IPS-15b (cell line): ENCODE results near the gene FIBCD1.
A peak's percentile ranks its signal among the peaks of the same experiment; 100 is the strongest.

Experiments used
- H3K27me3 ChIP-seq: one replicate; pipeline ENCODE4 v1.6.1; 2013; ENCODE audit warnings: low read length; ENCODE audit not compliant: control insufficient read depth, insufficient read depth
- H3K36me3 ChIP-seq: one replicate; pipeline ENCODE4 v1.6.1; 2013; ENCODE audit warnings: low read length; ENCODE audit not compliant: control insufficient read depth, insufficient read depth
- H3K4me1 ChIP-seq: one replicate; pipeline ENCODE4 v1.6.1; 2013; ENCODE audit warnings: mild to moderate bottlenecking, low read length; ENCODE audit not compliant: control insufficient read depth, insufficient read depth
- H3K4me3 ChIP-seq: one replicate; pipeline ENCODE4 v1.5.1; 2013; ENCODE audit warnings: low read depth, low read length
- H3K9ac ChIP-seq: one replicate; pipeline ENCODE4 v1.6.1; 2013; ENCODE audit warnings: low read depth, mild to moderate bottlenecking, low read length
- H3K9me3 ChIP-seq: one replicate; pipeline ENCODE4 v1.6.1; 2013; ENCODE audit warnings: mild to moderate bottlenecking, low read length; ENCODE audit not compliant: control insufficient read depth, insufficient read depth

The FIBCD1 gene

DNA sequence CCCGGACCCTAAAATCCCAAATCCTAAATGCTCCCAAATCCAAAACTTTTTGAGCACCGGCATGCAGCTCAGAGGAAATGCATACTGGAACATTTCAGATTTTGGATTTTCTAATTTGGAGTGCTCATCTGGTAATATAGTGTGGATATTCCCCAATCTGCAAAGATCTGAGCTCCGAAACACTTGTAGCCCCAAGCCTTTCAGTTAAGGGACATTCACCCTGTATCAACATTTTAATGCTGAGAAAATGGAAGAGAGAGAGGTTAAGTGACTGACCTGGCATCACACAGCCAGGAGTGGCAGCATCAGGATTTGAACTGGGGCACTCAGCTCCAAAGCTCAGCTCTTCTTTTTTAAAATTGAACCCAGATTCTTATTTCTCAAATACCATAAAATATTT lies 73.1 kb downstream of the FIBCD1 start:
- no peaks in the 10 kb centered on the region for H3K4me1 ChIP-seq
- H3K36me3 ChIP-seq = no peaks in the 10 kb centered on the region
- no peak overlapping the region for H3K9ac ChIP-seq
- no peaks in the 10 kb centered on the region for H3K27me3 ChIP-seq
- no peak overlapping the region for H3K4me3 ChIP-seq
- H3K9me3 ChIP-seq = no peaks in the 10 kb centered on the region

DNA sequence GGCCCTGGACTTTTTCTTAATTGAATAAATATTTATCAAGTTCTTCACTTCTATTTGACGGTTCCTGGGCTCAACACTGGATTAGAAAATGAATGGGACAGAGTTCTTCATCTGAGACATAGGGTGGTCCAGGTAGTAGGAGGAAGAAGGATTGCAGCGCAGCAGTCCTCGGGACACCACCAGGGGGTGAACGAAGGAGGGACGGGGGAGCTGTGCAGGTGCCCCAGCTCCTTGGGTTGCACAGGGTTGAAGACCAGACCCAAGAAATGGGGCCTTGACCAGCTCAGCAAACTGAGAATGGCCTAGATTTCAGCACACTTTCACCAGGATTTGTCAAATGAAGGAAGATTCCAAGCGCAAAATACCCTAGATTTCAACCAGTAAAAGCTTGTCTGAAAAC lies 74.5 kb downstream of the FIBCD1 start:
- Histone ChIP-seq H3K9ac (no peak overlapping the region), H3K4me3 (no peak overlapping the region), H3K4me1 (no peaks in the 10 kb centered on the region), H3K27me3 (no peaks in the 10 kb centered on the region), H3K36me3 (no peaks in the 10 kb centered on the region), H3K9me3 (no peaks in the 10 kb centered on the region)

DNA sequence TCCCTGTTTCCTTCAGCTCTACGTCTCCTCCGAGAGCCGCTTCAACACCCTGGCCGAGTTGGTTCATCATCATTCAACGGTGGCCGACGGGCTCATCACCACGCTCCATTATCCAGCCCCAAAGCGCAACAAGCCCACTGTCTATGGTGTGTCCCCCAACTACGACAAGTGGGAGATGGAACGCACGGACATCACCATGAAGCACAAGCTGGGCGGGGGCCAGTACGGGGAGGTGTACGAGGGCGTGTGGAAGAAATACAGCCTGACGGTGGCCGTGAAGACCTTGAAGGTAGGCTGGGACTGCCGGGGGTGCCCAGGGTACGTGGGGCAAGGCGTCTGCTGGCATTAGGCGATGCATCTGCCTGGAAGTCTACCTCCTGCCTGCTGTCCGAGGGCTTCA lies 76.3 kb downstream of the FIBCD1 start:
- no peaks in the 10 kb centered on the region for H3K9me3 ChIP-seq
- H3K36me3 ChIP-seq = no peaks in the 10 kb centered on the region
- H3K4me1 ChIP-seq = no peaks in the 10 kb centered on the region
- H3K9ac ChIP-seq = peak overlapping the region; percentile 3
- H3K4me3 ChIP-seq = no peak overlapping the region
- H3K27me3 ChIP-seq = no peaks in the 10 kb centered on the region

DNA sequence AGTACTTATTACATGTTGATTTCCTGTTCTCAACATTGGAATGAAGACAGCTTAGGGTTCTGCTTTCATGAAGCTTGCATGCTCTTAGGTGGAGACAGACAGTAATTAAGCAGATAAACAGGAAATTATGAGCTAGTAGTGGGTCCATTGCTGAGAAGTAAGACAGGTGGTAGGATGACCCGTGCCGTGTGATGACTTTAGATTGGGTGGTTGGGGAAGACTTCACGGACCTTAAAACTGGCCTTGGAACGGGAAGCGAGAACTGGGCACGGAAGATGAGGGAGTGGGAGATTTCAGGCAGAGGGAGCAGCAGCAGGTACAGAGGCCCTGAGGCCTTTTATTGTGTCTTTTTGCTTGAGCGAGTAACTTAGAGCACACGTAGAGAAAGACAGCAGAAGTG lies 76.8 kb downstream of the FIBCD1 start:
- Histone ChIP-seq H3K4me1 (no peaks in the 10 kb centered on the region), H3K9ac (peak overlapping the region; percentile 3), H3K27me3 (no peaks in the 10 kb centered on the region), H3K4me3 (no peak overlapping the region), H3K9me3 (no peaks in the 10 kb centered on the region), H3K36me3 (no peaks in the 10 kb centered on the region)

DNA sequence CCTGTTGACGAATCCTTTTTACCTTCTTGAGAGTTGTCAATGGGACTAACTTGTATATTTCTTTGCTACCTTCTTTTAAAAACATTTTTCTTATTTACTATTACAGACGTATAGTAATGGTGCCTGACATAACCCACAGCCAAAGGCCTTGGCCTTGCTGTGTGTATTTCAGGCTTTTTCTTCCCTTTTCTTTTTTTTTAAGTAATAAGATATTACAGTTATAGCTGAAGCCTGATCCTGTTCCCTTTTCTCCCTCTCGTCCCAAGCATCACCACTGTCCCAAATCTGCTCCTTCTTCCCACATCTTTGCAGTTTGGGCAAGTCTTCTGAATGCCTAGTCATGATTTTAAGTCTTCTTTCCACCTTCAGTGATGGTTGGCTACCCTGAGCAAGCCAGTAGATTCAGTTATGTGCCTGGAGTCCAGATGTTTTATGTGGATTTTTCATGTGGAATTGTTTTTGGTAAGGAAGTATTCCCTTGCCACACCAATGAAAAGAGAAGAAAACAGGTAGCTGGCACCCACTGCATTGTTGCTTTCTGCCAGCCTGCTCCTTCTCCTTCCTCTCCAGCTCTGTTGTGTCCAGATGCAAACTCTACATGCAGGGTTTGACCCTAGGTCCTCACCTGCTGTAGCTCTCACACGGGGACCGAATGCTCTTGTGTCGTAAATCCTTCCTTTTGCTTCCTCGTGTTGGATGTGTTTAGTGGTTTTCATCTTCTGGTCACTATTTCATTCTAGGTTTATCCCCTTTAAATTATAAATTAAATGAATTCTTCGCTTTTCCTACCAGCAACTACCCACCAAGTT lies 77.5 kb downstream of the FIBCD1 start:
- H3K36me3 ChIP-seq = peaks cover under 1% of the 10 kb centered on the region
- no peak overlapping the region for H3K9ac ChIP-seq
- H3K9me3 ChIP-seq = no peaks in the 10 kb centered on the region
- no peak overlapping the region for H3K4me3 ChIP-seq
- H3K4me1 ChIP-seq = no peaks in the 10 kb centered on the region
- no peaks in the 10 kb centered on the region for H3K27me3 ChIP-seq

DNA sequence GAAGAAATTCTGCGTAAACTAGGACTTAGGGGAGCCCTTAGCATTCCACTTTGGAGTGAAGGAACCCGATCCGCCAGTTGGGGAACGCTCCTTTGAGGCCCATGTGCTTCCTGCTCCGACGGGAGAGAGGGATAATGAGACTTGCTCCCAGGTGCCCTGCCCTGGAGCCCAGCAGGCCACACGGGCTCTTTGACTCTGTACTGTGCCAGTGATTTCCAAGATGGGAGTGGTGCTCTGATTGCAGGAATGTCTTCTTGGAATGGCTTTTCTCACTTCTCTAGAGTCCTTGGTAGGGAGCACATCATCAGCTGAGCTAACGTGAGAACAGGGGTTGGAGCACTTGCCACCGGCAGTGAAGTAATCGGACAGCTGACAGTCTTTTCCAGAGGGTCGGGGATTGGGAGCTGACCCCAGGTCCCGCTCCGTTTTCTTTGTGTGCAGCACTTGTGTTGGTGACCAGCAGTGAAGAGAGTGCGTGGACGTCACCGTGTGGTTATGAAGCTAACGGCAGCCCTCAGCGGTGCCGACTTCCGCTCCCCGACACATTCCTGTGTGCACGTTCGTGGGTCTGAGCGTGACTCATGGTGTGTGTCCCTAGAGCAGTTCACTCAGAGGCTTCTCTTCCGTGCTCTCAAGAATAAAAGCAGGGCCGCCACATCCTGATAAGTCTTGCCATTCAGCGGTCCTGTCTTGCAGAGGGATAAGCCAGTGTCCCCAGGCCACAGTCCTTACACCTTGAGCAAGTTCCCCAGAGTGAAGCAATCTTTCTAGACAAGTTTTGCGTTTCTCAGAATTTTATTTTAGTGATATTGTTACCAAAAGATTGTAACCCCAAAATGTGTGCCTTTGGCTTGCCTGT lies 78.4 kb downstream of the FIBCD1 start:
- peaks cover 3% of the 10 kb centered on the region for H3K36me3 ChIP-seq
- no peak overlapping the region for H3K4me3 ChIP-seq
- H3K9ac ChIP-seq = no peak overlapping the region
- H3K9me3 ChIP-seq = no peaks in the 10 kb centered on the region
- no peaks in the 10 kb centered on the region for H3K4me1 ChIP-seq
- H3K27me3 ChIP-seq = no peaks in the 10 kb centered on the region

DNA sequence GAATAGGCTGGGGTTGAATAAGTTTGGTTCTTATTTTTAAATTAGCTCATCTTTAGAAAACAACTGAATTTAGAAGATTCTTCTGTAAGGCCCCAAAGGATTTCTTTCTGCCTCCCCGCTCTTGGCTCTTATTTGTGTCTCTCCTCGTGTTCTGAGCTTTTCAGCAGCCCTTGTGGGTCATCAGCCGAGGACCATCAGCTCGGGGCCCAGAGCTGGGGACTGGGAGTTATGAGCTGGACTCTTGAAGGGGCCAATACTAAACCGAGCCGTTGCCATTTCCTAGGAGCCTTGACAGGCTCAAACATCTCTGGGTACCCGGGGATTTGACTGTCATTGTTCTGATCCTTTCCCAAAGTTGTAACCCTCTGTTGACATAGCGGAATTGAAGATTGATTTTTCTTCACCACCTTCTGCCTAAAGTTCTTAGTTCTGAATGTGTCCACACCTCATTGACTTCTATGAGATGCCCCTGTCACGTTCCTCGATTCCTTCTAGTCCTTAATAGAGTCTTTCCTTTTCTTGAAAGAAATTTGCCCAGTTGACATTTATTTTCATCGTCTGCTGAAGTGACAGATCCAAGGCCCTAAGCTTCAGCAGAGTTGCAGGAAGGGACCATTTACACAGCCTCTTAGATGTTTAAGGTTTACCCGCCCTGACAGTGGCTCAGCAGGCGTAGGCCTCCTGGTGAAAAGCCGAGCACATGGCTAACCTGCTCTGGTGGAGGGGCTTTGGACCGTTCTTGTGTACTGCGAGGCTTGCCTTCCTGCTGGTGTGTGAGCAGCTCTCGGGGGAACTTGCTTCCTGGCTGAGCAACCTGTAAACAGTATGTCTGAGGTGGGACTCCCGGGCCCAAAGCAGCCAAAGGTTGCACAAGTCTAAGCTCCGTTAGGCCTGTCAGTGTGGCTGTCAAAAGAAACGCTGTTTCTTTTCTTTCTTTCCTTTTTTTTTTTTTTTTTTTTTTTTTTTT lies 80.0 kb downstream of the FIBCD1 start:
- H3K27me3 ChIP-seq = no peaks in the 10 kb centered on the region
- H3K9me3 ChIP-seq = no peaks in the 10 kb centered on the region
- no peak overlapping the region for H3K9ac ChIP-seq
- no peaks in the 10 kb centered on the region for H3K4me1 ChIP-seq
- peaks cover 11% of the 10 kb centered on the region for H3K36me3 ChIP-seq
- no peak overlapping the region for H3K4me3 ChIP-seq

DNA sequence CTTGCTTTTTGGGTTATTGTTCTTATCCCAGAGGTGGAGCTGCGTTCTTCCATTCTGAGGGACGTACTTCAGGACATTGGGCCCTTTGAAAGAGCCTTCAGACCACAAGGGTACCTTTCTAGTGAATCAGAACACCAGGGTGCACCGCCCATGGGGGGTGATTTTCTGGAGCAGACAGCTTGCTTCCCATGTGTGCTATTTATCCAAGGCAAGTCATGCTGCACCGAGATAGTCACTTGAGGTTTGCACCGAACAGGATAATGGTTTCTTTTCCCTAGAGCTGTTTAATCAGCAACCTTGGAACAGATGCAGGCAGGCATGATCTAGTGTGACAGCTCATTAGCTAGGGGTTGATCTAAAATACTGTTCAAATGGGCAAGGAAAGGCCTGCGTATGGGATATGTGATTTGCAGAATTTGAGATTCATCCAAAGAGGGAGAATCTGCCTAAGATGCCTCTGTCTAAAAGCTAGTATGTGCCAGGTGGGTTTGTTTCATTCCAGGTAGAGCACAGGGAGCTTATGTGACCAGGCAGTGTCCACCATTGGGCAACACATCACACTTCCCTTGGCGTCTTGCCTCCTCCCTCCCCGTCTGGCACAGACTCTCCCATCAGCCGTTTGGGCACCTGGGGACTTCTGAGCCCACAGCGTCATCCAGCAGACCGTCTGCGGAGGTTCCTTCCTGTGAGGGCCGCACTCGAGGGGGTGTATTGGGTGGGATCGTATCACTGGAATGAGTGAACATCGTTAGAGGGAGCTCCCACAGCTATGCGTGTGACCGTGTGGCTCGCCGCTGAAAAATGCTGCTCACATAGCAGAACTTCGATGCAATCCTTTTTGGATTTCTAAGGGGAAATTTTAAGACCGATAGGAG lies 80.9 kb downstream of the FIBCD1 start:
- Histone ChIP-seq H3K4me1 (no peaks in the 10 kb centered on the region), H3K9ac (no peak overlapping the region), H3K9me3 (no peaks in the 10 kb centered on the region), H3K4me3 (no peak overlapping the region), H3K27me3 (no peaks in the 10 kb centered on the region), H3K36me3 (peaks cover 11% of the 10 kb centered on the region)

DNA sequence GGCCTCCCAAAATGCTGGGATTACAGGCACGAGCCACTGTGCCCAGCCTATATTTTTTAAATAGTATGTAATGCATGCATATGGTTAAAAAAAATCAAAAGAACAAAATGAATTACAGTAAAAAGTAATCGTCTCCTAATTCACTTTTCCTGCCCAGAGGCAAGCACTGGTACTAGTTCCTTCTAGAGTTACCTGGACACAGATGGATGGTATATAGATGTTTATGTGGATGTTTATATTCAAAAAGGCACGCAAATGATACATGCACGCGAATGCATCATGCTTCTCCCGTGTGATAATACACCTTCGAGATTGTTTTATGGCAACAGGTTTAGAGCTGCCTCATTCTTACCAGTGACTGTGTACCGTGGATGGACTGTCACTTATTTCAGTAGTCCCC lies 82.6 kb downstream of the FIBCD1 start:
- H3K36me3 ChIP-seq = peaks cover 11% of the 10 kb centered on the region
- H3K9me3 ChIP-seq = no peaks in the 10 kb centered on the region
- H3K27me3 ChIP-seq = no peaks in the 10 kb centered on the region
- H3K9ac ChIP-seq = no peak overlapping the region
- H3K4me3 ChIP-seq = no peak overlapping the region
- no peaks in the 10 kb centered on the region for H3K4me1 ChIP-seq

DNA sequence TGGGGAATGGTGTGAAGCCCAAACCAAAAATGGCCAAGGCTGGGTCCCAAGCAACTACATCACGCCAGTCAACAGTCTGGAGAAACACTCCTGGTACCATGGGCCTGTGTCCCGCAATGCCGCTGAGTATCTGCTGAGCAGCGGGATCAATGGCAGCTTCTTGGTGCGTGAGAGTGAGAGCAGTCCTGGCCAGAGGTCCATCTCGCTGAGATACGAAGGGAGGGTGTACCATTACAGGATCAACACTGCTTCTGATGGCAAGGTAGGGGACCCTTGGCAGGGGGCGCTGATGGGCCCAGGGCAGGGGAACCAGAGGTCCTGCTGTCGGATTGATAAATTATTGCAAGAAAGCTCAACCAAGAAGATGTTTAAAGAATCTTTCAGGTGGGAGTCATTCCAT lies 84.2 kb downstream of the FIBCD1 start:
- H3K36me3 ChIP-seq = peaks cover 11% of the 10 kb centered on the region
- H3K4me3 ChIP-seq = no peak overlapping the region
- no peaks in the 10 kb centered on the region for H3K4me1 ChIP-seq
- no peaks in the 10 kb centered on the region for H3K9me3 ChIP-seq
- H3K9ac ChIP-seq = no peak overlapping the region
- H3K27me3 ChIP-seq = no peaks in the 10 kb centered on the region

DNA sequence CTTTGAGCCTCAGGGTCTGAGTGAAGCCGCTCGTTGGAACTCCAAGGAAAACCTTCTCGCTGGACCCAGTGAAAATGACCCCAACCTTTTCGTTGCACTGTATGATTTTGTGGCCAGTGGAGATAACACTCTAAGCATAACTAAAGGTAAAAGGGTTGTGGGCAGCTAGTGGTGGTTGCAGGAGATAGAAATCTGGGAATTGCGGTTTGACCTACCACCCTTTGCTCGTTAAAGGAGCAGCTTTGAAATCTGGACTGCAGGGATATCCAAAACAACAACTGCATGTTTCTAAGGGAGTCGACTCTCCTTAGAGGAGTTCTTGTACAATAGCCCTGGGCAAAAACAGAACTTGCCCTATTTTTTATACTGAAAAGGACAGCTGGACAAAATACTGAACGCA lies 85.0 kb downstream of the FIBCD1 start:
- no peaks in the 10 kb centered on the region for H3K27me3 ChIP-seq
- no peak overlapping the region for H3K9ac ChIP-seq
- H3K4me3 ChIP-seq = no peak overlapping the region
- H3K4me1 ChIP-seq = no peaks in the 10 kb centered on the region
- no peaks in the 10 kb centered on the region for H3K9me3 ChIP-seq
- peaks cover 11% of the 10 kb centered on the region for H3K36me3 ChIP-seq
